K562 (cell line): ENCODE measurements around the gene PAX8.

Experiments
- CTCF ChIP-seq, 3 experiments: IDR thresholded peaks in 2 of 3; conservative IDR thresholded peaks in 1 of 3; 2 replicates each; pipeline ENCODE4 v1.5.1; 2011 to 2012; ENCODE audit warnings: low read length in 3 of 3, mild to moderate bottlenecking in 3 of 3, control low read depth in 2 of 3, improper control_type of control experiment in 1 of 3, inconsistent platforms in 1 of 3, low read depth in 1 of 3, mixed read lengths in 1 of 3, moderate library complexity in 1 of 3; ENCODE audit not compliant: insufficient read depth in 2 of 3
- DNMT1 ChIP-seq: fragments of 450-650 bp; IDR thresholded peaks from 2 replicates; pipeline ENCODE4 v1.6.1; 2016; ENCODE audit warnings: antibody characterized with exemption, mild to moderate bottlenecking
- FOXJ3 ChIP-seq: sonication (generic); formaldehyde crosslinking; IDR thresholded peaks from 2 replicates; pipeline ENCODE4 v1.4.0; 2020; ENCODE audit warnings: mild to moderate bottlenecking, missing genetic modification reagents
- MGA ChIP-seq: fragments of 450-650 bp; IDR thresholded peaks from 2 replicates; pipeline ENCODE4 v1.6.1; 2016; ENCODE audit warnings: mild to moderate bottlenecking, moderate library complexity
- NFE2L1 ChIP-seq: fragments of 450-650 bp; IDR thresholded peaks from 2 replicates; pipeline ENCODE4 v1.6.1; 2016; ENCODE audit warnings: missing genetic modification characterization, low read depth, mild to moderate bottlenecking, missing compliant biosample characterization, moderate library complexity, borderline replicate concordance
- RBFOX2 ChIP-seq: fragments of 200-400 bp; formaldehyde crosslinking; IDR thresholded peaks from 2 replicates; pipeline ENCODE4 v1.6.1; 2017; ENCODE audit warnings: low read depth, mild to moderate bottlenecking, low read length, moderate library complexity
- RBM14 ChIP-seq: fragments of 200-400 bp; formaldehyde crosslinking; IDR thresholded peaks from 2 replicates; pipeline ENCODE4 v1.6.1; 2018; ENCODE audit warnings: low read depth, mild to moderate bottlenecking, low read length, moderate library complexity, borderline replicate concordance; ENCODE audit not compliant: insufficient read depth
- RFX7 ChIP-seq: fragments of 250-450 bp; sonication (Bioruptor Pico); IDR thresholded peaks from 2 replicates; pipeline ENCODE4 v1.5.1; 2021; ENCODE audit warnings: mild to moderate bottlenecking
- SPI1 ChIP-seq: IDR thresholded peaks from 2 replicates; pipeline ENCODE4 v1.6.1; 2011; ENCODE audit warnings: low read depth, low read length, control low read depth, borderline replicate concordance
- TEAD4 ChIP-seq, 2 experiments: sonication (generic) in 1 of 2; formaldehyde crosslinking in 1 of 2; IDR thresholded peaks; 2 replicates each; pipeline versions ENCODE4 v1.6.1 to v1.8.0; 2012 to 2022; ENCODE audit warnings: borderline replicate concordance in 1 of 2, inconsistent platforms in 1 of 2, low read length in 1 of 2, mild to moderate bottlenecking in 1 of 2, missing genetic modification reagents in 1 of 2
- TGIF2 ChIP-seq: sonication (generic); formaldehyde crosslinking; IDR thresholded peaks from 2 replicates; pipeline ENCODE4 v1.8.1; 2022; ENCODE audit warnings: mild to moderate bottlenecking, missing genetic modification reagents, moderate library complexity
- ZBTB17 ChIP-seq: fragments of 450-650 bp; formaldehyde crosslinking; IDR thresholded peaks from 2 replicates; pipeline ENCODE4 v1.4.0; 2020; ENCODE audit warnings: mild to moderate bottlenecking
- ZKSCAN1 ChIP-seq: fragments of 150-350 bp; IDR thresholded peaks from 2 replicates; pipeline ENCODE4 v1.6.1; 2016; ENCODE audit warnings: low read depth, low read length
- ZNF512 ChIP-seq: IDR thresholded peaks from 2 replicates; pipeline ENCODE4 v1.6.1; 2016; ENCODE audit warnings: missing genetic modification characterization, missing compliant biosample characterization

- TF ChIP-seq SPI1 = no peak
- no peak for TF ChIP-seq ZBTB17 (CRISPR knock-in tag)
- TF ChIP-seq TEAD4 (IDR thresholded peaks at IDR 0.05; ENCODE audit: low read length) = no peak
- no peak for TF ChIP-seq TEAD4 (CRISPR knock-in tag; IDR thresholded peaks at IDR 0.05; ENCODE audit: borderline replicate concordance)
- TF ChIP-seq FOXJ3 = no peak
- no peak for TF ChIP-seq NFE2L1 (tag)
- TF ChIP-seq CTCF (IDR thresholded peaks at IDR 0.05 in 2 of 3, conservative IDR thresholded peaks at IDR 0.05 in 1 of 3; ENCODE audit: insufficient read depth in 2 of 3, low read depth in 1 of 3, low read length in 3 of 3) = no peak
- TF ChIP-seq TGIF2 (CRISPR knock-in tag) = no peak
- no peak for TF ChIP-seq ZNF512 (tag)
- no peak for TF ChIP-seq RBFOX2
- no peak for TF ChIP-seq MGA
- TF ChIP-seq DNMT1 = no peak
- TF ChIP-seq ZKSCAN1 = no peak
- TF ChIP-seq RBM14 = no peak
- TF ChIP-seq RFX7 = no peak
Observed at GRCh38 chr2:113305146-113305545, 26.4 kb upstream of the PAX8 start.
